ENCODE results near the gene P2RY13.

DNA sequence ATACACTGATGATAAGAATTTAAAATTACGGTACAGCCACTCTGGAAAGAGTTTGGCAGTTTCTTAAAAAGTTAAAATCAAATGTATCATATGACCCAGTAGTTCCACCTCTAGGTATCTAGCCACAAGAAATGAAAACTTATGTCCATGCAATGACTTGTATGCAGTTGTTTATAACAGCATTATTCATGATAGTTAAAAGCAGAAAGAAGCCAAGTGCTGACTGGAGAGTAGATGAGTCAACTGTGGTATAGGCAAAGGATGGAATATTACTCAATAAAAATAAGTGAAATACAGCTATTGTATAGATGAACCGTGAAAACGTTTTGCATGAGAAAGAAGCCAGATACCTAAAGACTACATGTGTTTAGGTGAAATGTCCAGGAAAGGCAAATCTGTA lies 27.6 kb downstream of the P2RY13 start:
- TF ChIP-seq CTCF (IDR thresholded peaks at IDR 0.05; ENCODE audit: low read depth, low read length), result no peak
- no peak for TF ChIP-seq POLR2A (IDR thresholded peaks at IDR 0.05; ENCODE audit: extremely low read depth, insufficient read length)
- TF ChIP-seq MAX (IDR thresholded peaks at IDR 0.05; ENCODE audit: low read depth, low read length), result no peak
